EL (cell line): ENCODE data around the gene SLC25A39.

Experiments
- DNase-seq: peaks from one replicate; pipeline ENCODE4 v3.0.0-alpha.2; 2016

SLC25A39 gene

GRCh38 chr17:44311562-44312181 is 13.0 kb downstream of the SLC25A39 start:
- no peak for DNase-seq

GRCh38 chr17:44310609-44311376 is 13.8 kb downstream of the SLC25A39 start:
- DNase-seq = no peak

GRCh38 chr17:44310188-44310587 is 14.4 kb downstream of the SLC25A39 start:
- no peak for DNase-seq

GRCh38 chr17:44309472-44309871 is 15.2 kb downstream of the SLC25A39 start:
- no peak for DNase-seq

GRCh38 chr17:44308865-44309264 is 15.8 kb downstream of the SLC25A39 start:
- no peak for DNase-seq

- peak; percentile 74 for DNase-seq
These were observed 16.3 kb downstream of the SLC25A39 start, which contains the start of gene RUNDC3A for GRCh38 chr17:44308320-44308818. RUNDC3A (plus strand) TSS chr17:44308601; CDS start chr17:44308833, 232 bp downstream.

- DNase-seq = peak; percentile 37
These were observed 17.0 kb downstream of the SLC25A39 start for GRCh38 chr17:44307387-44308186.

- DNase-seq = no peak
These were observed 20.0 kb downstream of the SLC25A39 start for GRCh38 chr17:44304651-44305050.

GRCh38 chr17:44297975-44298374 is 26.6 kb downstream of the SLC25A39 start:
- DNase-seq = no peak

- no peak for DNase-seq
These were observed 31.0 kb downstream of the SLC25A39 start for GRCh38 chr17:44293509-44294226.

GRCh38 chr17:44287651-44288050 is 37.0 kb downstream of the SLC25A39 start:
- no peak for DNase-seq

GRCh38 chr17:44284024-44284400 is 40.6 kb downstream of the SLC25A39 start:
- DNase-seq = no peak

- DNase-seq = no peak
These were observed 41.1 kb downstream of the SLC25A39 start for GRCh38 chr17:44283344-44284023.

GRCh38 chr17:44282264-44282663 is 42.4 kb downstream of the SLC25A39 start:
- DNase-seq = no peak

- DNase-seq = no peak
These were observed 43.1 kb downstream of the SLC25A39 start for GRCh38 chr17:44281570-44281969.

GRCh38 chr17:44280392-44280937 is 44.2 kb downstream of the SLC25A39 start:
- DNase-seq = no peak

- DNase-seq = peak; percentile 94
These were observed 44.8 kb downstream of the SLC25A39 start for GRCh38 chr17:44279666-44280391.

GRCh38 chr17:44279346-44279665 is 45.3 kb downstream of the SLC25A39 start:
- no peak for DNase-seq

GRCh38 chr17:44277976-44278375 is 46.6 kb downstream of the SLC25A39 start:
- DNase-seq = no peak

- DNase-seq = no peak
These were observed 51.0 kb downstream of the SLC25A39 start for GRCh38 chr17:44273607-44274006.

GRCh38 chr17:44272954-44273353 is 51.7 kb downstream of the SLC25A39 start:
- DNase-seq = no peak
